Omental fat pad (tissue), 4 donors: ENCODE results near the gene SLC16A4. TPM values are rescaled to one million over a fixed set of nuclear protein-coding genes. Genes with fewer than 3 reads are reported as not detected.

Source experiments
- ATAC-seq: fragments of 150-250 bp; one replicate; pipeline ENCODE4 v1.9.1; 2016; ENCODE audit warnings: mild to moderate bottlenecking, moderate library complexity; ENCODE audit not compliant: low FRiP score
- DNase-seq: peaks from one replicate; pipeline ENCODE4 v3.0.0-alpha.2; 2019; ENCODE audit warnings: low spot score
- total RNA-seq, 4 donors: library from RNA; depleted of rRNA; stranded (reverse); fragments of >200 nt; gene quantifications; one replicate each; pipeline ENCODE4 v1.1.0, GENCODE V29; 2016
- TF ChIP-seq, protein P1 (sequence below), 3 donors: fragments of 450-650 bp; IDR thresholded peaks; one replicate each; pipeline ENCODE4 v1.5.1; 2016 to 2017; ENCODE audit warnings: antibody characterized with exemption in 3 of 3, mild to moderate bottlenecking in 3 of 3, moderate library complexity in 2 of 3

The SLC16A4 gene
- total RNA-seq, 4 donors from 2014 or later = 9.1 to 19.8 (median 9.7) TPM

DNA sequence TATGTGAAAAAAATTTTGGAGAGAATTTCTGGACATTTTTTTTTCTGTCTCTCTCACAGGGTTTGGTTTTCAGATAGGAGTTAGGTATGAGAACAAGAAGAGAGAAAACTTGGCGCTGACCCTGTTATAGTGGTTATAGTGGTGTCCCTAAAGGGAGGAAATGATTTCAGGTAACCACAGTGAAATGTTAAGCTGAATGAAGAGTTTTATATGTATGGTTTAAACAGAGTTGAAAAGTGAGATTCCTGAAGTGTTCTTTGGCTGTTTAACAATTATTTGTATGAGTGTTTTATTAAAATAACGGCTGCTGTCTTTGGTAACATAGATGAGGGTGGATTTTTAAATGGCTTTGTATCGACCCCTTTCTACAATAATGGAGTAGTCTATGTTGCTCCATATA lies 45.3 kb downstream of the SLC16A4 start:
- TF ChIP-seq, protein P1, sequence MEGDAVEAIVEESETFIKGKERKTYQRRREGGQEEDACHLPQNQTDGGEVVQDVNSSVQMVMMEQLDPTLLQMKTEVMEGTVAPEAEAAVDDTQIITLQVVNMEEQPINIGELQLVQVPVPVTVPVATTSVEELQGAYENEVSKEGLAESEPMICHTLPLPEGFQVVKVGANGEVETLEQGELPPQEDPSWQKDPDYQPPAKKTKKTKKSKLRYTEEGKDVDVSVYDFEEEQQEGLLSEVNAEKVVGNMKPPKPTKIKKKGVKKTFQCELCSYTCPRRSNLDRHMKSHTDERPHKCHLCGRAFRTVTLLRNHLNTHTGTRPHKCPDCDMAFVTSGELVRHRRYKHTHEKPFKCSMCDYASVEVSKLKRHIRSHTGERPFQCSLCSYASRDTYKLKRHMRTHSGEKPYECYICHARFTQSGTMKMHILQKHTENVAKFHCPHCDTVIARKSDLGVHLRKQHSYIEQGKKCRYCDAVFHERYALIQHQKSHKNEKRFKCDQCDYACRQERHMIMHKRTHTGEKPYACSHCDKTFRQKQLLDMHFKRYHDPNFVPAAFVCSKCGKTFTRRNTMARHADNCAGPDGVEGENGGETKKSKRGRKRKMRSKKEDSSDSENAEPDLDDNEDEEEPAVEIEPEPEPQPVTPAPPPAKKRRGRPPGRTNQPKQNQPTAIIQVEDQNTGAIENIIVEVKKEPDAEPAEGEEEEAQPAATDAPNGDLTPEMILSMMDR (IDR thresholded peaks at IDR 0.05) = no peak
- DNase-seq (no peak), ATAC-seq (no peak)

DNA sequence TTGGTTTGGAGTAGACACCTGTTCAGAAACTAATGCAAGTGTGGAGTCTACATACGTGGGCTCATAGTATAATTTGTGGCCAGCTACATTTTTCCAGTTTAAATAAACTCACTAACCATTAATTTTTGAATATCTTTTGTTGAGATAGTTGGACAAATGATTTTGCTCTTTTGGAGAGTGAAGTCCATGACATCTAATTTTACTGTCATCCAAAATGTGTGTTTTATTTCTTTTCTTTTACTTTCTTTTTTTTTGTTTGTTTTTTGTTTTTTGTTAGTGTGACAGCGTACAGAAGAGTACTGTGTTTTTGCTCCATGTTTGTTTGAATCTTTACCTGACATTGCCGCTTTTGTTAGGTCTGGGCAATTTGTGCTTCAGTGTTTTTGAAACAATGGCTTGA lies 46.7 kb downstream of the SLC16A4 start:
- no peak for ATAC-seq
- no peak for DNase-seq
- TF ChIP-seq, protein P1 (IDR thresholded peaks at IDR 0.05) = no peak

DNA sequence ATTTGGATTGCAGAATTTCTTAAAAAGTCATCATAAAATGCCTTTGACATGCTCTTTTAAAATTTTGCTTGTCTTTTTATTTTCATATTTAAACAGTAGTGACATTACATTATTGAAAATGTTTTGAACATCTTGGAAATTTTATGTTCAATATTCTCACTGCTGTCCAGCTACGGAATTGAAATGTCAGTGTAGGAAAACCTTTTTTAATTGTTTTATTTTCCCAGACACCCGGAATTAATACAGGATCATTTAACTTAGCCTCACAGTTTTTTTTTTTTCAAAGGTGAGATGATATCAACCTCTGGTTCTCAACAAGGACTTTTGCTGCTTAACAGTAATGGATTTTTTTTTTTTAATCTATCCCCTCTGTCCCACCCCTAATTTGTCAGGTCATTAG lies 47.6 kb downstream of the SLC16A4 start:
- ATAC-seq (no peak), DNase-seq (no peak)
- TF ChIP-seq, protein P1 (IDR thresholded peaks at IDR 0.05) = no peak

DNA sequence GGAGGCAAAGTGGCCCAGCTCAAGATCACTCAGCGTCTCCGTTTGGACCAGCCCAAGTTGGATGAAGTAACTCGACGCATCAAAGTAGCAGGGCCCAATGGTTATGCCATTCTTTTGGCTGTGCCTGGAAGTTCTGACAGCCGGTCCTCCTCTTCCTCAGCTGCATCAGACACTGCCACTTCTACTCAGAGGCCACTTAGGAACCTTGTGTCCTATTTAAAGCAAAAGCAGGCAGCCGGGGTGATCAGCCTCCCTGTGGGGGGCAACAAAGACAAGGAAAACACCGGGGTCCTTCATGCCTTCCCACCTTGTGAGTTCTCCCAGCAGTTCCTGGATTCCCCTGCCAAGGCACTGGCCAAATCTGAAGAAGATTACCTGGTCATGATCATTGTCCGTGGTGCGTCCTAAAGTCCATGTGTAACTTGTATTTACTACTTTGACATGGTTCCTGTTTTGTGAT lies 48.9 kb downstream of the SLC16A4 start:
- TF ChIP-seq, protein P1 (IDR thresholded peaks at IDR 0.05) = no peak
- DNase-seq (no peak), ATAC-seq (no peak)

DNA sequence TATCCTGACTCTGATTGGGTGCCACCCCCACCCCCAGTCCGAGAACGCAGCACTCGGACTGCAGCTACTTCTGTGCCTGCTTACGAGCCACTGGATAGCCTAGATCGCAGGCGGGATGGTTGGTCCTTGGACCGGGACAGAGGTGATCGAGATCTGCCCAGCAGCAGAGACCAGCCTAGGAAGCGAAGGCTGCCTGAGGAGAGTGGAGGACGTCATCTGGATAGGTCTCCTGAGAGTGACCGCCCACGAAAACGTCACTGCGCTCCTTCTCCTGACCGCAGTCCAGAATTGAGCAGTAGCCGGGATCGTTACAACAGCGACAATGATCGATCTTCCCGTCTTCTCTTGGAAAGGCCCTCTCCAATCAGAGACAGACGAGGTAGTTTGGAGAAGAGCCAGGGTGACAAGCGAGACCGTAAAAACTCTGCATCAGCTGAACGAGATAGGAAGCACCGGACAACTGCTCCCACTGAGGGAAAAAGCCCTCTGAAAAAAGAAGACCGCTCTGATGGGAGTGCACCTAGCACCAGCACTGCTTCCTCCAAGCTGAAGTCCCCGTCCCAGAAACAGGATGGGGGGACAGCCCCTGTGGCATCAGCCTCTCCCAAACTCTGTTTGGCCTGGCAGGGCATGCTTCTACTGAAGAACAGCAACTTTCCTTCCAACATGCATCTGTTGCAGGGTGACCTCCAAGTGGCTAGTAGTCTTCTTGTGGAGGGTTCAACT lies 49.5 kb downstream of the SLC16A4 start:
- TF ChIP-seq, protein P1 (IDR thresholded peaks at IDR 0.05) = no peak

DNA sequence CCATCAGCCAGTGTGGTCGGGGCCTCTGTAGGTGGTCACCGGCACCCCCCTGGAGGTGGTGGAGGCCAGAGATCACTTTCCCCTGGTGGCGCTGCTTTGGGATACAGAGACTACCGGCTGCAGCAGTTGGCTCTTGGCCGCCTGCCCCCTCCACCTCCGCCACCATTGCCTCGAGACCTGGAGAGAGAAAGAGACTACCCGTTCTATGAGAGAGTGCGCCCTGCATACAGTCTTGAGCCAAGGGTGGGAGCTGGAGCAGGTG lies 50.7 kb downstream of the SLC16A4 start:
- no peak for ATAC-seq
- no peak for DNase-seq
- TF ChIP-seq, protein P1 (IDR thresholded peaks at IDR 0.05) = no peak

More for the DNA sequence above, 49.5 kb downstream of the SLC16A4 start:
- DNase-seq = no peak
- ATAC-seq = no peak
